ENCODE data around the gene AMOTL2.

DNA sequence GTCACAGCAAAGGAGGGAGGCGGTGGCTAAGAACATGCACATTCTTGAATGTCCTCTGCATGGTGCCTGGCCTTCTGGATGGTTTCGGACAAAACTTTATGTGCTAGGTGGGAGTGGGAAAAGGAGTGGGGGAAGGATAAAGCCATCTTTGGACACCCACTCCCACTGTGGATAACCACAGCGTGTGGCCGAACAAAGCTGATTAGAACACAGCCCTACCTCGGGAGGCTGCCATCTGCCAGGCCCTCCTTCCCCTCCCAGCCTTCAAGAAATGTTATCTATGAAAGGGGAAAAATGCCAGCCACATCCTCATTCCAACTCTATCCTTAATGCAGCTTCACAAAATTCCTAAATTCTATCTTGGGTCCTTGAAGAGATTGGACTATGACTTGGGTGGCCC lies 18.8 kb downstream of the AMOTL2 start:
- TF ChIP-seq YY1 (IDR thresholded peaks at IDR 0.05; ENCODE audit: insufficient read depth, insufficient read length): no peak
- TF ChIP-seq ZNF274 (IDR thresholded peaks at IDR 0.05; ENCODE audit: low read depth, low read length): no peak
